ENCODE data around the gene KLHDC4.

DNA sequence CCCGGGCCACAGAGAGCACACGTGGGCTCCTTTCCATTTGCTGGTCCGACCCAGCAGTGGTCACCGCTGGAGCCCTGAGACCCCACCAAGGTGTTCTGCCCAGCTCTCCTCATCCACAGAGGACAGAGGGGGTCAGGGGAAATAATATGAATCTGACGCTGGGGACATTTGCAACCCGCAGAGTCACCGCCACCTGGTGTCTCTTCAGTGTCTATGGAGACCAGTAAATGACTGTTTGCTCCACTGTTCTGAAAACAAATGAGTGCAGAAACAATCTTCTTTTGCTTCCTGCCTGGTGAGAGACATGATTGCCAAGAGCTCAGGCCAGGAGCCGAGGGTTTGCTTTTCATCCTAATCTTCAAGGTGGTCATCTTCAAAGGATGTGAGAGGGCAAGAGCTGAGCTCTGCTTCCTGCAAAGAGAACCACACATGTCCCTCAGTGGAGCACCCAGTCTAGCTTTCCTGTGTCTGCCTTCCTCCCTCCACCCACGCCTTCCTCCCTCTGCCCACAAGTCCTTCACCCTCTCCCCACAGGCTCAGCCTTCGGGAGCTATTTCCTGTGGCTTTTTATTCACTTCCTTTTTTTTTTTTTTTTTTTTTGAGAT, 14.7 kb upstream of the KLHDC4 start:
- TF ChIP-seq, protein P1, sequence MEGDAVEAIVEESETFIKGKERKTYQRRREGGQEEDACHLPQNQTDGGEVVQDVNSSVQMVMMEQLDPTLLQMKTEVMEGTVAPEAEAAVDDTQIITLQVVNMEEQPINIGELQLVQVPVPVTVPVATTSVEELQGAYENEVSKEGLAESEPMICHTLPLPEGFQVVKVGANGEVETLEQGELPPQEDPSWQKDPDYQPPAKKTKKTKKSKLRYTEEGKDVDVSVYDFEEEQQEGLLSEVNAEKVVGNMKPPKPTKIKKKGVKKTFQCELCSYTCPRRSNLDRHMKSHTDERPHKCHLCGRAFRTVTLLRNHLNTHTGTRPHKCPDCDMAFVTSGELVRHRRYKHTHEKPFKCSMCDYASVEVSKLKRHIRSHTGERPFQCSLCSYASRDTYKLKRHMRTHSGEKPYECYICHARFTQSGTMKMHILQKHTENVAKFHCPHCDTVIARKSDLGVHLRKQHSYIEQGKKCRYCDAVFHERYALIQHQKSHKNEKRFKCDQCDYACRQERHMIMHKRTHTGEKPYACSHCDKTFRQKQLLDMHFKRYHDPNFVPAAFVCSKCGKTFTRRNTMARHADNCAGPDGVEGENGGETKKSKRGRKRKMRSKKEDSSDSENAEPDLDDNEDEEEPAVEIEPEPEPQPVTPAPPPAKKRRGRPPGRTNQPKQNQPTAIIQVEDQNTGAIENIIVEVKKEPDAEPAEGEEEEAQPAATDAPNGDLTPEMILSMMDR (conservative IDR thresholded peaks at IDR 0.05 in 1 of 2, IDR thresholded peaks at IDR 0.05 in 1 of 2; ENCODE audit: extremely low read depth in 1 of 2, insufficient read depth in 1 of 2, low read depth in 1 of 2, low read length in 2 of 2) = no peak
- no peak for TF ChIP-seq EZH2 (IDR thresholded peaks at IDR 0.05; ENCODE audit: borderline replicate concordance, low read length)

Measured in mammary epithelial cell (primary cell).